Parathyroid adenoma (tissue), 2 donors: ENCODE measurements around the gene CLBA1.
"Not testable (repeated sequence)": the region's sequence is repeated elsewhere in the genome, so short reads cannot be mapped to it uniquely, and the experiment has no call there.

Source experiments
- H2AFZ ChIP-seq: fragments of 300-600 bp; sonication (generic); one replicate; pipeline ENCODE4 v1.7.0; 2017; ENCODE audit warnings: antibody characterized with exemption, mild to moderate bottlenecking
- H3K27ac ChIP-seq: fragments of 300-600 bp; sonication (generic); one replicate; pipeline ENCODE4 v1.7.0; 2017
- H3K27me3 ChIP-seq: fragments of 300-600 bp; sonication (generic); one replicate; pipeline ENCODE4 v1.7.0; 2017; ENCODE audit warnings: low read length; ENCODE audit not compliant: control insufficient read depth, insufficient read depth
- H3K36me3 ChIP-seq: fragments of 300-600 bp; sonication (generic); one replicate; pipeline ENCODE4 v1.7.0; 2017; ENCODE audit warnings: low read length; ENCODE audit not compliant: control insufficient read depth, insufficient read depth
- H3K4me1 ChIP-seq: fragments of 300-600 bp; sonication (generic); one replicate; pipeline ENCODE4 v1.7.0; 2017; ENCODE audit warnings: control low read depth
- H3K4me2 ChIP-seq: fragments of 300-600 bp; sonication (generic); one replicate; pipeline ENCODE4 v1.7.0; 2017; ENCODE audit warnings: low read length
- H3K4me3 ChIP-seq: fragments of 300-600 bp; sonication (generic); one replicate; pipeline ENCODE4 v1.7.0; 2017; ENCODE audit warnings: low read depth, low read length
- H3K79me2 ChIP-seq: fragments of 300-600 bp; sonication (generic); one replicate; pipeline ENCODE4 v1.7.0; 2017; ENCODE audit warnings: control low read depth
- H3K9ac ChIP-seq: fragments of 300-600 bp; sonication (generic); one replicate; pipeline ENCODE4 v1.7.0; 2017; ENCODE audit warnings: mild to moderate bottlenecking
- H3K9me3 ChIP-seq: fragments of 300-600 bp; sonication (generic); one replicate; pipeline ENCODE4 v1.7.0; 2017; ENCODE audit warnings: low read length; ENCODE audit not compliant: control insufficient read depth
- TF ChIP-seq, protein P1 (sequence below): fragments of 300-600 bp; sonication (generic); IDR thresholded peaks from one replicate; pipeline ENCODE4 v1.7.0; 2017; ENCODE audit warnings: antibody characterized with exemption, mild to moderate bottlenecking
- donor health status: primary hyperparathyroidism.

The CLBA1 gene

DNA sequence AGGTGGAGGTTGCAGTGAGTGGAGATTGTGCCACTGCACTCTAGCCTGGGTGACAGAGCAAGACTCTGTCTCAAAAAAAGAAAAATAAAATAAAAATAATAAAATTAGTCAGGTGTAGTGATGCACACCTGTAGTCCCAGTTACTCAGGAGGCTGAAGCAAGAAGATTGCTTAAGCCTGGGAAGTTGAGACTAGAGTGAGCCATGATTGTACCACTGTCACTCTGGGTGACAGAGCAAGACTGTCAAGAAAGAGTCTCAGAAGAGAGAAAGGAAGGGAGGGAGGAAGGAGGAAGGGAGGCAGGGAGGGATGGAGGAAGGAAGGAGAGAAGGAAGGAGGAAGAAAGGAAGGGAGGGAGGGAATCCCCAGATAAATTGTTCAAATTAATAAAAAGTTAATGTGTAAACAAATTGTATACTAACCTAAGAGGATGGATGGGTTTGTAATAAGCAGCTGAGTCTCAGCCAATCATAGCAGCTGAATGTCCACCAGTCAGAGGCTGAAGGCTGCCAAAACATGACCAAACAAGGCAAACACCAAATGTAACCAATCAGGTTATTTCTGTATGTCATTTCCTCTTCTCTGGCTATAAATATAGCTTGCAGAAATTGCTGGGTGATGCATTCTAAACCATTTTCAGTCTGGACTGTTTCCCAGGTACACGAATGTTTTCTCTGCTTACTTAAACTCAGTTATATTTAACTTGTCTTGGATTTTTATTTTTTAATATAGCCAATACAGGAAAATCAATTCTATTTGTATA, 41.4 kb downstream of the CLBA1 start:
- Histone ChIP-seq H3K27me3 (no peaks in the 10 kb centered on the region), H3K4me2 (no peak overlapping the region), H3K9me3 (no peaks in the 10 kb centered on the region), H3K4me1 (no peaks in the 10 kb centered on the region), H3K36me3 (no peaks in the 10 kb centered on the region), H3K27ac (no peak overlapping the region), H3K9ac (no peak overlapping the region), H3K4me3 (no peak overlapping the region), H3K79me2 (no peaks in the 10 kb centered on the region), H2AFZ (no peak overlapping the region)
- TF ChIP-seq, protein P1, sequence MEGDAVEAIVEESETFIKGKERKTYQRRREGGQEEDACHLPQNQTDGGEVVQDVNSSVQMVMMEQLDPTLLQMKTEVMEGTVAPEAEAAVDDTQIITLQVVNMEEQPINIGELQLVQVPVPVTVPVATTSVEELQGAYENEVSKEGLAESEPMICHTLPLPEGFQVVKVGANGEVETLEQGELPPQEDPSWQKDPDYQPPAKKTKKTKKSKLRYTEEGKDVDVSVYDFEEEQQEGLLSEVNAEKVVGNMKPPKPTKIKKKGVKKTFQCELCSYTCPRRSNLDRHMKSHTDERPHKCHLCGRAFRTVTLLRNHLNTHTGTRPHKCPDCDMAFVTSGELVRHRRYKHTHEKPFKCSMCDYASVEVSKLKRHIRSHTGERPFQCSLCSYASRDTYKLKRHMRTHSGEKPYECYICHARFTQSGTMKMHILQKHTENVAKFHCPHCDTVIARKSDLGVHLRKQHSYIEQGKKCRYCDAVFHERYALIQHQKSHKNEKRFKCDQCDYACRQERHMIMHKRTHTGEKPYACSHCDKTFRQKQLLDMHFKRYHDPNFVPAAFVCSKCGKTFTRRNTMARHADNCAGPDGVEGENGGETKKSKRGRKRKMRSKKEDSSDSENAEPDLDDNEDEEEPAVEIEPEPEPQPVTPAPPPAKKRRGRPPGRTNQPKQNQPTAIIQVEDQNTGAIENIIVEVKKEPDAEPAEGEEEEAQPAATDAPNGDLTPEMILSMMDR: no peak

DNA sequence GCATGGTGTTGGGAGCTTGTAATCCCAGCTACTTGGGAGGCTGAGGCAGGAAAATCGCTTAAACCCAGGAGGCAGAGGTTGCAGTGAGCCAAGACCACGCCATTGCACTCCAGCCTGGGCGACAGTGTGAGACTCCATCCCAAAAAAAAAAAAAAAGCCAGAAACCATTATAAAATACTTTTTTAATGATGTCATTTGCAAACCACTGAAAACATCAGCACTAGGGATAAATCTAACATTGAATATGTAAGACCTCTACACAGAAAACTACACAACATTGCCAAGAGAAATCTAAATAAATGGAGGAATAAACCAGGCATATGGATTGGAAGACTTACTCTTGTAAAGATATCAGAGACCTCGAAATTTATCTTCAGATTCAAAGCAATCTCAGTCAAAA, 42.1 kb downstream of the CLBA1 start:
- H3K79me2 ChIP-seq, H3K27me3 ChIP-seq, H3K36me3 ChIP-seq, H3K9me3 ChIP-seq, H3K27ac ChIP-seq, H3K9ac ChIP-seq, H3K4me2 ChIP-seq, H3K4me3 ChIP-seq, H3K4me1 ChIP-seq, H2AFZ ChIP-seq: not testable (repeated sequence)

DNA sequence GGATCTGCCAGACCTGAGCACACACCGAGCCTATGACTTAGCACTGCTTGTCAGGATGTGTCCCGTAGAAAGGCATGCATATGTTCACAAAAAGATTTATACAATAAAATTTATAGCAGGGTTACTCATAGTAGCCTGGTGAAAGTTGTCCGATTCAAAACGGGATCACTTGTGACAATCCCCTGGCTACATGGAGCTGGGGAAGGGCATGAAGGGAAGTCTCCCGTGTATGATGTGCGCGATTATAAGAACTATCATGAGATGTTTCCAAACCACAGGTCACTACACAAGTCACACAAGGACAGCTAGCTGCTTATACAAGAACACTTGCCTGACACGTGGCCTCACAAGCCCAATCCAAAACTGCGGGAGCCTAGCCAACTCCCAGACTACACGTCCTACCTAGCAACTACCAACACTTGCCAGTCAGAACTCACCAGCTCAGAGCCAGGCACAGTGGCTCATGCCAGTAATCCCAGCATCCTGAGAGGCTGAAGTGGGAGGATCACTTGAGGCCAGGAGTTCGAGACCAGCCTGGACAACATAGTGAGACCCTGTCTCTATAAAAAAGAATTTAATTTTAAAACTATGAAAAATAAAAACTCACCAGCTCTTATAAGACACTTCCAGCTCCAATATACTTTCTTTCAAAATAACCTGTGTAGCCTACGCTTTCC, 42.8 kb downstream of the CLBA1 start:
- H3K9ac ChIP-seq: no peak overlapping the region
- no peaks in the 10 kb centered on the region for H3K27me3 ChIP-seq
- H3K9me3 ChIP-seq: no peaks in the 10 kb centered on the region
- H3K4me1 ChIP-seq: no peaks in the 10 kb centered on the region
- H3K4me3 ChIP-seq: no peak overlapping the region
- no peak overlapping the region for H3K27ac ChIP-seq
- TF ChIP-seq, protein P1: no peak
- H3K79me2 ChIP-seq: no peaks in the 10 kb centered on the region
- no peak overlapping the region for H3K4me2 ChIP-seq
- no peaks in the 10 kb centered on the region for H3K36me3 ChIP-seq
- H2AFZ ChIP-seq: no peak overlapping the region

DNA sequence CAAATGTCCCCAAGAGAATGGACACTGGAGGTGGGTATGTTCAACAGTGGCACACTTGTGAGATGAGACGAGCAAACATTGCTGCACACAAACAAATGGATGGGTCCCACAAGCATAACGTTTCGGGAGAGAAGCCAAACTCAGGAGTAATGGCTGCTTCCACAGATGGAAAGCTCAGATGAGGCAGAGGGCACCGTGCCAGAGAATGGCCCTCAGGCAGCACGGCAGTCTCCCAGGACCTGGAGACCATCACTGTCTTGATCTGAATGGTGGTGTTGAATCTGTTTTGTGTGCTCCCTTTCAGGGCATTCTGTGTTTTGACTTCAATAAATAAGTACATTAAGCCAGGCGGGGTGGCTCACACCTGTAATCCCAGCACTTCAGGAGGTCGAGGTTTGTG, 43.8 kb downstream of the CLBA1 start:
- TF ChIP-seq, protein P1: no peak
- no peak overlapping the region for H3K4me2 ChIP-seq
- H2AFZ ChIP-seq: no peak overlapping the region
- no peak overlapping the region for H3K27ac ChIP-seq
- H3K36me3 ChIP-seq: no peaks in the 10 kb centered on the region
- no peaks in the 10 kb centered on the region for H3K9me3 ChIP-seq
- no peaks in the 10 kb centered on the region for H3K27me3 ChIP-seq
- no peaks in the 10 kb centered on the region for H3K4me1 ChIP-seq
- H3K9ac ChIP-seq: no peak overlapping the region
- H3K4me3 ChIP-seq: no peak overlapping the region
- no peaks in the 10 kb centered on the region for H3K79me2 ChIP-seq

DNA sequence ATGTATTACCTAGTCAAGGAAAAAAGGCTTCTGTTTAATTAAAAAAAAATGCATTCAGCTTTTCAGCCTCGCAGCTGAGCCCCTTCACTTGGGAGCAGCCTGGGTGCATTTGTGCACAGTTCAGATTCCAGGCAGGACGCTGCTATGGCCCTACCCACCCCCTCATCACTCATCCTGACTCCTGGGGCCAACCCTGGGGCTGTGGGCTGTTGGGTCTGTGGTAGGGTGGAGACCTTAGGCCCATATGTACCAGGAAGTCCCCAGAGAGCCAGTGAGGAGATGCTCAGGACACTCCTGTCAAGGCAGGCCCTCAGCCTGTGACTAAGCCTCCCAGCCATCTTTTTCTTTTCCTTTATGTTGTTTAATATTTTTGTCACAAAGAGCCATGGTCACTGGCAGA, 44.6 kb downstream of the CLBA1 start:
- Histone ChIP-seq H2AFZ (no peak overlapping the region), H3K4me2 (no peak overlapping the region), H3K36me3 (no peaks in the 10 kb centered on the region), H3K4me3 (no peak overlapping the region), H3K79me2 (no peaks in the 10 kb centered on the region), H3K4me1 (no peaks in the 10 kb centered on the region), H3K27ac (no peak overlapping the region), H3K27me3 (no peaks in the 10 kb centered on the region), H3K9ac (no peak overlapping the region), H3K9me3 (no peaks in the 10 kb centered on the region)
- TF ChIP-seq, protein P1: no peak
